Right ventricle myocardium superior (tissue), 1 donor: ENCODE measurements around the gene BMI1. TPM values are rescaled to one million over a fixed set of nuclear protein-coding genes. Genes with fewer than 3 reads are reported as not detected.
"Not testable (repeated sequence)": the region's sequence is repeated elsewhere in the genome, so short reads cannot be mapped to it uniquely, and the experiment has no call there.

Source experiments
- ATAC-seq: fragments of 200-7000 bp; cut with Tn5 transposase; one replicate; pipeline ENCODE4 v1.9.1; 2020; ENCODE audit warnings: mild to moderate bottlenecking; ENCODE audit not compliant: poor library complexity
- DNase-seq: peaks from one replicate; pipeline ENCODE4 v3.0.0-alpha.2; 2020
- intact Hi-C: fragments of 100-400 bp; cut with DNase I; formaldehyde crosslinking; loops from one replicate; pipeline ENCODE4 v1.11.2; 2022
- long read RNA-seq: library from polyadenylated mRNA; unstranded; transcript quantifications from one replicate; pipeline ENCODE4 v2.0.0, GENCODE V29; 2021
- total RNA-seq: library from RNA; stranded (reverse); fragmentation: NEBNext Ultra II Directional; extraction: Animal tissue kit (Norgen Biotek cat#: 25700); gene quantifications from one replicate; pipeline ENCODE4 v1.2.1, GENCODE V29; 2021
- donor health status: DM: no; HTN: yes; CAD: no; lungs with severe emphysema.

Gene BMI1
- total RNA-seq, result 36.5 TPM
- long read RNA-seq, transcript BMI1-201 (10 exons, 3,428 nt), result major isoform, 100 of 113 reads
- long read RNA-seq, partial matches to known transcripts, result 2 of 113 reads
- long read RNA-seq, other reads (novel, unspliced or antisense), result 11 of 113 reads

DNA sequence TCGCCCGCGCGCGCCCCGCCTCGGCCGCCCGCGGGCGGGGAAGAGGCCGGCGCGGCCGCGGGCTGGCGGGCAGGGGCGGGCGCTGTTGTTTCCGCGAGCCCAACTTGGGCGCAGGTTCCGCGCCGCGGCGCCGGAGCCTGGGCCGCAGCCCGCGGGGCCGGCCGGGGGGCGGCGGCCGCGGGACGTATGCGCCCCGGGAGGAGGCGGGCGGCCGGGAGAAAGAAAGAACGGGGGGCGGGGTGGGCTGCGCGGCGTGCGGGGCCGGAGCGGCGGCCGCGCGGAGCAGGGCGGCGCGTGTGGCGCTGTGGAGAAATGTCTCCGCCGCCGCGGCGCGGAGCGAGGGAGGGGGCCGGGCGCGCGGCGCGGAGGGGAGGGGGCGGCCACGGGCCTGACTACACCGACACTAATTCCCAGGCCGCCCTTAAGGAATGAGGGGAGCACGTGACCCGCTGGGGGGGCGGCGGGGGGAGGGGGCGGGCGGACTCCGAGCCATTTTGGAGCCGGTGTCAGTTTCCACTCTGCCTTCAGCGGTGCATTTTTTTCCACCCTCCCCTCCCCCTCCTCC is at the start of gene BMI1:
BMI1 (plus strand) TSS at position 509 of the 565 bp plus-strand sequence. CDS start 5,351 bp downstream, outside the sequence.
- ATAC-seq, result peak; percentile 77
- peak; percentile 81 for DNase-seq
- intact Hi-C loops, result no loop called here

DNA sequence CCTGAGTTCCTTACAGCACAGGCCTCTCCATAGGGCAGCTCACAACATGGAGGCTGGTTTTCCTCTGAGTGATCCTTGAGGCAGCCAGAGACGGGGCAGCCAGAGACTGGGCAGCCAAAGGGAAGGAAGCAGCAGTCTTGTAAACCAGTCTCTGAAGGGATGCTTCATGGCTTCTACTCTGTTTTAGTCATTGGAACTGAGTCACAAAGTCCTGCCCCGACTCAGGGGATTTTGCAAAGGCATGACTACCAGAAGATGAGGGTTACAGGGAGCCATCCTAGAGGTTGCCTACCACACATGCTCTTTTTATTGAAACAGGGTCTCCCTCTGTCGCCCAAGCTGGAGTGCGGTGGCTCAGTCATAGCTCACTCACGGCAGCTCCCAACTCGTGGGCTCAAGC is 49.1 kb upstream of the BMI1 start:
- intact Hi-C loops, result no loop called here
- no peak for DNase-seq
- no peak for ATAC-seq

DNA sequence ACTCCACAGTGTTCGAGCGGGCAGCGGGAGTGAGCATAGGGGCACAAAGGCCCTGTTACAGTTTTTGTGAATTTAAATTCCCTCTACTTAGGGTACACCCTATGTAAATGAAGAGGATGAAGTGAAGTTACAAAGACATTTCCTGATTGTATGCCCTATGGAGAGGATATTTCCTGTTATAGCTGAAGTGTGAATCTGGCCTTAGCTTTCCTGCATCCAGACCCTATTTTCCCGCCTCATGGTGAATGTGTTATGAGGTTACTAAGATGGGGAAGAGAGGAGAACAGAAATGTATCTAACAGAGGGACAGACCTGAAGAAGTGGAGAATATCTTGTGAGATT is 42.5 kb upstream of the BMI1 start:
- intact Hi-C loops, result no loop called here
- DNase-seq, result no peak
- ATAC-seq, result no peak

DNA sequence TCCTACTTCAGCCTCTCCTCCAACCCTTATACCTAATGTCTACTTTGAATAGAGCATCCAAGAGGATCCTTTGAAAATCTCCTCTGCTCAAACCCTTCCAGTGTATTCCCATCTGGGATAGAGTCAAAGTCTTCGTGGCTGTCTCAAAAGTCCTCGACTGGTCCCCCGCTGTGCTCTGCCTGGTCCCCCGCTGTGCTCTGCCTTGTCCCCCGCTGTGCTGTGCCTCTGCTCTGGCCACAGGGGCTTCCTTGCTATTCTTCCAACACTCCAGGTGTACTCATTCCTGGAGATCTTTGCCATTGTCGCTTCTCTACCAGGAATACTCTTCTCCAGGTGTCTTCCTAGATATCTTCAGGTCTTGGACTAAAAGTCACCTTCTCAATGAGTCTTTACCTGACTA is 40.8 kb upstream of the BMI1 start:
- intact Hi-C loops, result no loop called here
- no peak for ATAC-seq
- DNase-seq, result no peak

DNA sequence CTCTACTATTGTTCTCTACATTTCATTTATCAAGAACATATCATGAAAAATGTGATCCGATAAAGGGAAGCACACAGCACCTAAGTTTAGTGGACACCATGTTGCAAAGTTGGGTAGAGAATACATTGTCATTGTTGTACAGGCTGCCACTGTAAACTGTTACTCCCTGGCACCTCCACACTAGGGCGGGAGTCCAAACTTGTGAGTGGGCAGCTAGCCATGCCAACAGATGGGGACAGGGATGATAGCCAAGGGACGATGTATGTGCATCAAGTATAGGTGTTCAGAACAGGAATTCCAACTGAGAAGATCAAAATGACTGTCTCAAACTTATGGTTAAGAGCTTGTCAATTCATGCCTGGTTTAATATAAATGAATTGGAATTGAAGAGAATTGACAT is 35.8 kb upstream of the BMI1 start:
- intact Hi-C loops, result no loop called here
- ATAC-seq, result peak; percentile 68
- DNase-seq, result no peak

DNA sequence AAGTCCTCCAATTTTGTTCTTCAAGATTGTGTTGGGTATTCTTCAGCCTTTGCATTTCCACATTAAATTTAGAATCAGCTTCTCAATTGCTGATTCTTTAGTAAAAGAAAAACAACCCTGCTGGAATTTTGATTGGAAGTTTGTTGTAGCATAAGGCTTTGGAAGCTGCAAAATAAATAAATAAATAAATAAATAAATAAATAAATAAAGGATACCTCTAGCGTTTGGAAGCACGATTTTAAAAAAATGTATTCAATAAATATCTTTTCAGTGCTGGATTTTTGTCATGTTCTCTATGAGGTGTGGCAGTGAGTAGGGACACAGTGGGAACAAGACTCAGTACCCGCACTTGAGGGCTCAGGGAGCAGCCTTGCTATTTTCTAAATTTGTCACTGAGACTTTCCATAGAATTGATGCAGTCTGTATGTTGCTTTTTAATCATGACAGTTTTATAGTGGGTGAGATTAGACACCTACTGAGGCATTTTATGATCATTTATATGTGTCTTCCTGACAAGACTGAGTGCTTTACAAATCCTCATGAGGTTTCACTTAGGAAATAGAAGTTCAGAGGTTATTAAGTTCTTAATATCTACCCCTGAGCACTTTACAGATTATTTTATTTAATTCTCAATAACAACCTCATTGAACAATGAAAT is 27.0 kb upstream of the BMI1 start:
- DNase-seq (no peak), ATAC-seq (no peak)
- intact Hi-C loops, result no loop called here

DNA sequence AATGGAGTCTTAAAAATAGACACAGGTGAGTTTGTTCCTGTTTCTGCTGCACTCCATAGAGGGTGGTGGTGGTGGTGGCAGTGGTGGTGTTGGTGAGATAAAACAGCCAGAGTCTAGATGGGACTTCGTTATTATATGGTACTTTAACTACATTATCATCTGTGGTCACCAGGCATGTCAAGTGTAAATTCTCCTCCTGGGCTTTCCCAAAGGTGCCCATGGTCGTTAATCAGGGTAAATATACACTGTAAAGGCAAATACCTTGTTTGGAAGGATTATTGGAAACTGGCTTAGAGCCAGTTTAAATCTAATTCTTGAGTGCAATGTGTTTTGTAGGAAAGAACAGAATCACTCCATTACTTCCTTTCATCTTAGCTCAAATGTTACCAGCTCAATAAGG is 26.2 kb upstream of the BMI1 start:
- intact Hi-C loops, result no loop called here
- ATAC-seq, result no peak

DNA sequence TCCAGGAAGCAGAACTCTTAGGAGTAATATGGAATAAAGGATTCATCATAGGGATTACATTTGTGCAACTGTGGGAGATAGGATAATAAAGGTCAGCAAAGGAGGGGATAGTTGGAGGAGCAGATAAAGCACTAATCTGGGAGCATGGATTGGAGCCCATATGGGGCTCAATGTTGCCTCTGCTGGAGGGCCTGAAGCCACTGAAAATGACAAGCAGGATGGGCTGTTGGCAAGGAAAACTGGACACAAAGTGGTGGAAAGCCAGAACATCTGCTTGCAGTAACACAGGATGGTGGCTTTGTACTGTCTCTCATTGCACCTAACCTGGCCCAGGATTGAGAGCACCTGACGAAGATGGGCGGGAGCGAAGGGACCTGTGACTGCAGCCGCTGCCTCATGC is 19.7 kb upstream of the BMI1 start:
- intact Hi-C loops, result no loop called here
- DNase-seq (no peak), ATAC-seq (no peak)

More for the DNA sequence above, 26.2 kb upstream of the BMI1 start:
- no peak for DNase-seq

DNA sequence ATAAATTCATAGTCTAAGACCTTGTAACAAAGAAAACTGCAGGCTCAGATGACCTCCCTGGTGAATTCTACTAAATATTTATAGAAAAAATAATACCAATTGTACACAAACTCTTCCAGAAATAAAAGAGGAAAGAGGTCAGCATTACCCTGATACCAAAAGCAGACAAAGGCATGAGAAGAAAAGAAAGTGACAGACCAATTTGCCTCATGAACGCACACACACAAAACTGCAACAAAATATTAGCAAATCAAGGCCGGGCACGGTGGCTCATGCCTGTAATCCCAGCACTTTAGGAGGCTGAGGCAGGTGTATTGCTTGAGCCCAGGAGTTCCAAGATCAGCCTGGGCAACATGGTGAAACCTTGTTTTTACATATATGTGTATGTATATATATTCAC is 17.4 kb upstream of the BMI1 start:
- ATAC-seq, result no peak

DNA sequence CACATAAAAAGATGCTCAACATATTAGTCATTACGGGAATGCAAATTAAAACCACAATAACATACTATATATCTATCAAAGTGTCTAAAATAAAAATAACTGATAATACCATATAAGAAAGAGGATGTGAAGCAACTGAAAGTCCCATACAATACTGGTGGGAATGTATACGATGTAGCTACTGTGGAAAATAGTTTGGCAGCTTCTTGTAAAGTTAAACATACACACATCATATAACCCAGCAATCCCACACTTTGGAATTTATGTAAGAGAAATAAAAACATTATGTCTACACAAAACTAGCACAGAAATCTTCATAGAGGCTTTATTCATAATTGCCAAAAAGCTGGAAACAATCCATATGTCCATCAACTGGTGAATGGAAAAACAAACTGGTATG is 15.2 kb upstream of the BMI1 start:
- ATAC-seq (no peak), DNase-seq (no peak)
- intact Hi-C loops, result no loop called here

More for the DNA sequence above, 17.4 kb upstream of the BMI1 start:
- intact Hi-C loops, result no loop called here
- no peak for DNase-seq

DNA sequence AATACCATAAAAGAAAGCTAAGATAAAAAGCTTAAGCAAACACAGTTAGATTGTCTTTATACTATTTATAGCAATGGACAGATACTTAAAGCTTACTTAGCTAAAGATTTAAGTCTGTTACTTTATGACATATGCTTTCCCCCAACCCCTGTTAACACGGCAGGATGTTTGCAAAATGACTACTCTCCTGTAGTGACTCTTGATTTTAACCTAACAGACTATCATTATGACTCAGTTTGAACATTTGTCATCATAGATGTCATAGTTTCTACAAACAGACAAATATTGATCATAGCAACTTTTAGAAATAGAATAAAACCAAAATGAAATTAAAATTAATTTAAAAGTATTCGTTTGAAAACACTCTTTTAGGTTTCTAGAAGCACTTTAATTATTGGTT is 12.5 kb upstream of the BMI1 start:
- DNase-seq (no peak), ATAC-seq (no peak)
- intact Hi-C loops, result no loop called here

DNA sequence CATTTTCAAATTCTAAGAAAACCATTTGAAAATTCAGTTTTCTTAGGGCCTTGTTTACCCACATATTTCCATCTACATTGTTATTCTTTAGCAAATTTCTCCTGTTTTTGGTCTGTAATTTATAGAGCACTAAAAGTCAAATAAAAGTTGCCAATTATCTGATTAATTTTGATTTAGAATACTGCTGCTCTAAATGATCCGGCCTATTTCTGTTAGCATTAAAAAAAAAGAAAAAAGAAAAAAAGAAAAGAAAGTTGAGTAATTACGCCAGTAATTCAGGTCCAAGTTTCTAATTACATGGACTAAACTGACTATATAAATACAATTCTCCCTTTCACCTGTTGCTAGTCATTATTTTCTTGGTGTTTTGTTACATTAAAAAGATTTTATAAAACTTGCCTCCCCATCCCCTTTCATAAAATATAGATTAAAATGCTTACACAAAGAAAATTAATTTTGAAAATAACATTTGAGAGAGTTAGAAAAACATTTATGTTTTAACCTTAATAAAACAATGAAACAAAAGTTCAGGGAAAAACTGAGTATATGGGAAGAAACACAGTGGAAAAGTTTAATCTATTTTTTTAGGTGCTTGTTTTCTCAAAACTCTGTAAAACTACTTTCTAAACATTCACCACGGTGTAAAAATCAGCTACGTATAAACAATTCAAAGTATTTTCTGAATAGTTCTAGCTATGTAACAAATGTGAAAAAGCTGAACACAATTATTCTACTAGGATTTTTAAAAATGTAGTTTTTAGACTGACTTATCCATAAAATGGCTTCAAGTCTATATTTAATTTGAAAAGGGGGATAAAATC is 11.5 kb upstream of the BMI1 start:
- no peak for DNase-seq
- intact Hi-C loops, result no loop called here
- no peak for ATAC-seq

DNA sequence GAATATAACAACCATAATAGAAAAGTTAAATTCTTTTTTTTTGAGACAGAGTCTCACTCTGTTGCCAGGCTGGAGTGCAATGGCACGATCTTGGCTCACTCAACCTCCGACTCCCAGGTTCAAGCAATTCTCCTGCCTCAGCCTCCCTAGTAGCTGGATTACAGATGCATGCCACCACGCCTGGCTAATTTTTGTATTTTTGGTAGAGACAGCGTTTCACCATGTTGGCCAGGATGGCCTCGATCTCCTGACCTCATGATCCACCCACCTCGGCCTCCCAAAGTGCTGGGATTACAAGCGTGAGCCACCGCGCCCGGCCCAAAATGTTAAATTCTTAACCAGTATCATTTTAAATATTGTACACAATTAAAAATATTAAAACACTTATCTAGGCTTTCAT is 10.9 kb upstream of the BMI1 start:
- DNase-seq, intact Hi-C loops, ATAC-seq: not testable (repeated sequence)

DNA sequence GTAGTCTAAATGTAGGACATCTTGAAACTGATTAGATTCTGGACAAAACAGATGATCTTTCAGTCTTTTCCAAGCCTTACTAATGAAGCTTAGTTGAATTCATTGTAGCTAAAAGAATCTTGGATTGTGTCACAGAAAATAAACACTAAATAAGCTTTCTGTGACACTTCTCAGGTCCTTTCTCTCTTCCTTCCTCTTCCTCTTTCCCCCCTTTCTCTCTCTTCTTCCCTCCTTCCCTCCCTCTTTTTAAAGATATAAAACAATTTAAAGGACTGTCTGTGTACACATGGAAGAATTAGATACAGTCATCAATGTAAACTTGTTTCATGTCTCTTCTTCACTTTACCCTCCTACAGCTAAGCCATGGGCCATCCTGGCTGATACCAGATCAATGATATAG is 10.0 kb upstream of the BMI1 start:
- intact Hi-C loops, result no loop called here
- no peak for ATAC-seq
- DNase-seq, result no peak

DNA sequence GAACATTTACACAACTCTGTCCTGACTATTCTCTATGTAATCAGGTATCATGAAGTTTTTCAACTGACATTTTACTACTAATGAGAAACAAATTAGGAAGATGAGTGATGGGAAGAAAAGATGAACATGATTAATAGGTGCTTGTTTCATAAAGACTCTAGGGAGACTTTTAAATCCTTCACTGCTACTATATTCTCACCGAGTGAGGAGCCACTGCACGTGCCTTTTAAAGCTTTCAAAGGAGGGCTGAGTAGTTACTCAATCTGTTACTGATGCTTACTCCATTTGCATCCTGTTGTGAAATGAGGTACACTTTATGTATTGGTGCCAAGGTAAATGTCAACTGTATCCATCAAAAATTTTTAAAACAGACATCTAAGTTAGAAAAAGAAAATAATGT is 6.0 kb upstream of the BMI1 start:
- no peak for ATAC-seq
- intact Hi-C loops, result loop anchor here (5.0 kb wide), 1 partner anchor 63 kb away; no protein-coding TSS in a partner anchor
- no peak for DNase-seq

DNA sequence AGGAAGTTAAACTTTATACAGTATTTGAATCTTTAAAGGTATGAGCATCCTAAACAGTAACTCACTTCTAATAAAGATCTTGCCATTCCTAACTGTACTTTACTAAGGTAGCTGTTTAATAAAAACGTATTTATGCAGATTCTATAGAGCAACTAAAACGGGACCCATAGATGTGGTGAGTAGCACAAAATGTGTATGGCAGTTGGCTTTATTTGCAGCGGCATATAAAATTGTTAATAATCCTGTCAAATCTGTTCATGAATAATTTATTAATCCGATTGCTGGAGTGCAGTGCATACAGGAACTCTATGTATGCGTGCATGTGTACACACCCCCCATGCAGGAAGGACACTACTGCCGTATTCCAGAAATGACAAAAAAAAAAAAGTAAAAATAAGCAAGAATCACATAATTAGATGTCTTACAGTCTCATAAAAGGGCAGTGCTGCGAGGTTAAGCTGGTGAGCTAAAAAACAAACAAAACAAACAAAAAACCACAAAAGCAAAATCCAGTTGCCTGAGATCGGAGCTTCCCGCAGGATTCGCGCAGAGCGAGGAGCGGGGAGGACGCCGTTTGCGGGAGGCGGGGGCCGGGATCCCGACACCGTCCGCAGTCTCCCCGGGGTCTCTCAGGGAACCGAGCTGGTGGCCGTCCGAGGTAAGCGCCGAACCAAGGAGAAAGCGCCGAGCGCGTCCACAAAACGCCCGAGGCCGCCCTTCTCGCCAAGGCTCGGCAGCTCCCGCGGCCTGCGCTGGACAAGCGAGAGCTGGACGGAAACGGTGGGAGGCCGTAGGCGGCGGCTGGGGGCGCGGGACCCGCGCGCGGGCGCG is 5.2 kb upstream of the BMI1 start:
- intact Hi-C loops, result loop anchor here (5.0 kb wide), 1 partner anchor 63 kb away; no protein-coding TSS in a partner anchor
- DNase-seq (no peak), ATAC-seq (peak; percentile 14)

DNA sequence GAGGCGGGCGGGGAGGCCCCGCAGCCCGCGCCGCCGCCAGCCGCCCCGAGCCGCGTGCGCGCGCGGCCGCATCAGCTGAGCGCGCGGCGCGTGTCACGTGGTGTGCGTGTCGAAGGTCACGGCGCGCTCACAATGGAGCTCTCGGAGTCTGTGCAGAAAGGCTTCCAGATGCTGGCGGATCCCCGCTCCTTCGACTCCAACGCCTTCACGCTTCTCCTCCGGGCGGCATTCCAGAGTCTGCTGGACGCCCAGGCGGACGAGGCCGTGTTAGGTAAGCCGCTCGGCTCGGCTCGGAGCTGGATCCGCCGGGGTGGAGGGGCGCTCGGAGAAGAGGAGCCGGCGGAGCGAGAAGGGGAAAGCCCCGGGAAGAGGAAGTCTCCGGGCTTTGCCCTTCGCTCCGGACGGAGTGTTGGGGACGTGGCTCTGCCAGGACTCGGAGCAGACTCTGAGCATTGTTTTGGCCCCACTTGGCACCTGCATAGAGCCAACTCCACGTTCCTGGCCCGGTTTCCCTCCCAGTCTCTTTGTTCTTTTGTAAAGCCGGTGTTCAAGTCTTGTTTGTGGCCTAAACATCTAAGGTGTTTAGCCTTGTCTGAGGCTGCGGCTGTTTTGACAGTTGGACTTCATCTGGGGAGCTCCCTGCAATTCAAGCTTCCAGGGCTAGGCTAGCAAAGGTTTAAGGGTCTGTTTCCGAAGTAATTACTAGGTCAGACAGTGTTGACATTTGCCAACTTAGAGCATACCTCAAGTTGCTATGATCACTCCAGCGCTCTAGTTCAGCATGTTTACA is 4.4 kb upstream of the BMI1 start, which contains the start of gene COMMD3:
COMMD3 (plus strand) TSS at position 103 of the 790 bp plus-strand sequence; CDS start at position 133, 30 bp downstream.
- ATAC-seq (peak; percentile 93), DNase-seq (peak; percentile 94)
- intact Hi-C loops, result loop anchor here (5.0 kb wide), 1 partner anchor 64 kb away; no protein-coding TSS in a partner anchor

DNA sequence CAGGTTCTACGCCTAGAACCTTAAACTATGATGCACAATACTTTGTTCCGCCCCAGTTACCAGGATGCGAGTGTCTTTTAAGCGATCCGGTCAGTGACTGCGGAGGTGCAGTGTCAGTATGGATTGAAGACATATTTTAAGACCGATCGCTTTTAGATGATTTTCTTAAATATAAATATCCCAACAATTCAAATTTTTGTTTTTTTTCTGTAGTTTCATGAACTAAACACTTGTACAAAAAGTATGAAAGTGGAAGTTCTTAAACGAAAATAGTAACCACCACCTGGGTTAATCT is 3.9 kb upstream of the BMI1 start:
- ATAC-seq (peak; percentile 4), DNase-seq (no peak)
- intact Hi-C loops, result loop anchor here (5.0 kb wide), 1 partner anchor 65 kb away; no protein-coding TSS in a partner anchor
